Tibial nerve (tissue), 4 donors: ENCODE measurements around the gene RNF220.

Experiments
- EP300 ChIP-seq, 2 donors: sonication (generic); formaldehyde crosslinking; IDR thresholded peaks; one replicate each; pipeline ENCODE4 v1.6.1; 2017; ENCODE audit warnings: antibody characterized with exemption in 2 of 2, mild to moderate bottlenecking in 1 of 2
- TF ChIP-seq, protein P1 (sequence below), 5 experiments: fragments of 200-600 bp in 3 of 5; fragments of 450-650 bp in 2 of 5; sonication (generic) in 3 of 5; IDR thresholded peaks; one replicate each; pipeline ENCODE4 v1.5.1; 2016 to 2019; ENCODE audit warnings: antibody characterized with exemption in 5 of 5, mild to moderate bottlenecking in 3 of 5, moderate library complexity in 2 of 5

DNA sequence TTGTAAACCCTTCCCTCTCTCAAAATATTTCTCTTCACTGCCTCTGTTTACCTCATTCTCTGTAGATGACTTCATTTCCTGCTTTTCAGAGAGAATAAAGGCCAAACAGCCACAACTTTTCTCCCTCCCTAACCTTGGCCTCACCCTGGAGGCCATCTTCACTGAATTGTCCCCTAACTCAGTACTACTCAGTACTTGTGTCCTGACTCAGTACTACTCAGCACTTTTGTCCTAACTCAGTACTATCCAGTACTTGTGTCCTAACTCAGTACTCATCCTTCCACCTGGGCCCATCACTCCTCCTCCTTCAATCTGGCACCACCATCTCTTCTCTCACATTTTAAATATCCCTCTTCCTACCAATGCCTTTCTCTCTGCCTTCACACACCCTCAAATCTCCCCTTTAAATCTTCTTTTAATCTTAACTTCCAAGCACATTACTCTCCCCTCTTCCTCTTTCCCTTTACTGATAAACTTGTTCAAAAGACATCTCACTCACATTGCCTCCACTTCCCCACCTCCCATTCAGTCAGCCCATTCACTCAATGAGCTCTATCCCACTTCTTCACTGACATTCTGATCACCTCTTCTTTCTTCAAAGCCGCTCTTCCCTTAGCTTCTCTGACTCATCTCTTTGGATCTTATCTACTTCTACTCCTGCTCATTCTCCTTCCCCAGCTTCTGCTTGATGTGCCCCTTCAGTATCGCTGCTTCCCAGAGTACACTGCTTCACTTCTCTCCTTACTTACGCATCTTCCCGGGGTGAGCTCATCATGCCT lies 121.4 kb downstream of the RNF220 start:
- TF ChIP-seq, protein P1, sequence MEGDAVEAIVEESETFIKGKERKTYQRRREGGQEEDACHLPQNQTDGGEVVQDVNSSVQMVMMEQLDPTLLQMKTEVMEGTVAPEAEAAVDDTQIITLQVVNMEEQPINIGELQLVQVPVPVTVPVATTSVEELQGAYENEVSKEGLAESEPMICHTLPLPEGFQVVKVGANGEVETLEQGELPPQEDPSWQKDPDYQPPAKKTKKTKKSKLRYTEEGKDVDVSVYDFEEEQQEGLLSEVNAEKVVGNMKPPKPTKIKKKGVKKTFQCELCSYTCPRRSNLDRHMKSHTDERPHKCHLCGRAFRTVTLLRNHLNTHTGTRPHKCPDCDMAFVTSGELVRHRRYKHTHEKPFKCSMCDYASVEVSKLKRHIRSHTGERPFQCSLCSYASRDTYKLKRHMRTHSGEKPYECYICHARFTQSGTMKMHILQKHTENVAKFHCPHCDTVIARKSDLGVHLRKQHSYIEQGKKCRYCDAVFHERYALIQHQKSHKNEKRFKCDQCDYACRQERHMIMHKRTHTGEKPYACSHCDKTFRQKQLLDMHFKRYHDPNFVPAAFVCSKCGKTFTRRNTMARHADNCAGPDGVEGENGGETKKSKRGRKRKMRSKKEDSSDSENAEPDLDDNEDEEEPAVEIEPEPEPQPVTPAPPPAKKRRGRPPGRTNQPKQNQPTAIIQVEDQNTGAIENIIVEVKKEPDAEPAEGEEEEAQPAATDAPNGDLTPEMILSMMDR (IDR thresholded peaks at IDR 0.05): no peak
- TF ChIP-seq EP300 (IDR thresholded peaks at IDR 0.05): no peak
